H9 (cell line): ENCODE measurements around the gene TRAF7. TPM values are rescaled to one million over a fixed set of nuclear protein-coding genes. Genes with fewer than 3 reads are reported as not detected.
"Not testable (repeated sequence)": the region's sequence is repeated elsewhere in the genome, so short reads cannot be mapped to it uniquely, and the experiment has no call there.

Experiments
- DNase-seq: peaks from one replicate; pipeline ENCODE4 v3.0.0-alpha.2; 2017
- H2AFZ ChIP-seq: one replicate; pipeline ENCODE4 v1.6.1; 2013; ENCODE audit warnings: mild to moderate bottlenecking, low read length, control low read depth, moderate library complexity
- H2AK5ac ChIP-seq: 2 replicates; pipeline ENCODE4 v1.6.1; 2013; ENCODE audit warnings: low read length, control low read depth, mixed read lengths; ENCODE audit not compliant: insufficient read length
- H2BK120ac ChIP-seq: one replicate; pipeline ENCODE4 v1.6.1; 2013; ENCODE audit warnings: low read depth, mild to moderate bottlenecking, low read length, control low read depth, inconsistent platforms; ENCODE audit not compliant: poor library complexity, severe bottlenecking
- H2BK12ac ChIP-seq: 2 replicates; pipeline ENCODE4 v1.6.1; 2013; ENCODE audit warnings: low read length, control low read depth, mixed read lengths, low read depth; ENCODE audit not compliant: insufficient read length
- H2BK15ac ChIP-seq: 2 replicates; pipeline ENCODE4 v1.6.1; 2013; ENCODE audit warnings: low read depth, low read length, control low read depth
- H2BK20ac ChIP-seq: one replicate; pipeline ENCODE4 v1.6.1; 2013; ENCODE audit warnings: low read depth, mild to moderate bottlenecking, low read length, control low read depth, inconsistent platforms; ENCODE audit not compliant: poor library complexity, severe bottlenecking
- H2BK5ac ChIP-seq: 2 replicates; pipeline ENCODE4 v1.6.1; 2013; ENCODE audit warnings: low read length, control low read depth, mixed read lengths; ENCODE audit not compliant: insufficient read length
- H3K14ac ChIP-seq: 2 replicates; pipeline ENCODE4 v1.6.1; 2013; ENCODE audit warnings: low read length, control low read depth; ENCODE audit not compliant: insufficient read depth
- H3K18ac ChIP-seq: 2 replicates; pipeline ENCODE4 v1.6.1; 2013; ENCODE audit warnings: low read depth, mild to moderate bottlenecking, mixed read lengths, low read length, control low read depth; ENCODE audit not compliant: insufficient read length
- H3K23ac ChIP-seq: 2 replicates; pipeline ENCODE4 v1.6.1; 2013; ENCODE audit warnings: low read length, control low read depth, mixed read lengths, low read depth; ENCODE audit not compliant: insufficient read length
- H3K23me2 ChIP-seq: 2 replicates; pipeline ENCODE4 v1.6.1; 2013; ENCODE audit warnings: low read depth, mild to moderate bottlenecking, mixed read lengths, low read length, control low read depth; ENCODE audit not compliant: insufficient read length, poor library complexity, severe bottlenecking
- H3K27ac ChIP-seq: 2 replicates; pipeline ENCODE4 v1.5.1; 2013; ENCODE audit warnings: low read length, control low read depth, mixed read lengths, low read depth; ENCODE audit not compliant: insufficient read length
- H3K27me3 ChIP-seq: 2 replicates; pipeline ENCODE4 v1.6.1; 2013; ENCODE audit warnings: low read length, control low read depth, inconsistent platforms; ENCODE audit not compliant: insufficient read depth
- H3K4ac ChIP-seq: 2 replicates; pipeline ENCODE4 v1.6.1; 2013; ENCODE audit warnings: low read depth, mild to moderate bottlenecking, control low read depth, inconsistent platforms, low read length, moderate library complexity
- H3K4me1 ChIP-seq: 2 replicates; pipeline ENCODE4 v1.6.1; 2013; ENCODE audit warnings: low read length, control low read depth, inconsistent platforms; ENCODE audit not compliant: insufficient read depth
- H3K4me2 ChIP-seq: 2 replicates; pipeline ENCODE4 v1.6.1; 2013; ENCODE audit warnings: low read length, control low read depth, mixed read lengths; ENCODE audit not compliant: insufficient read length, insufficient read depth
- H3K56ac ChIP-seq: 2 replicates; pipeline ENCODE4 v1.6.1; 2013; ENCODE audit warnings: low read depth, mild to moderate bottlenecking, mixed read lengths, low read length, control low read depth; ENCODE audit not compliant: insufficient read length
- H3K79me1 ChIP-seq: 2 replicates; pipeline ENCODE4 v1.6.1; 2013; ENCODE audit warnings: low read depth, mild to moderate bottlenecking, moderate library complexity, low read length, control low read depth, inconsistent platforms; ENCODE audit not compliant: insufficient read depth, poor library complexity, severe bottlenecking
- H3K79me2 ChIP-seq: 2 replicates; pipeline ENCODE4 v1.6.1; 2013; ENCODE audit warnings: low read length, control low read depth, inconsistent platforms; ENCODE audit not compliant: insufficient read depth
- H3K9ac ChIP-seq: 2 replicates; pipeline ENCODE4 v1.6.1; 2013; ENCODE audit warnings: low read length, control low read depth, mixed read lengths; ENCODE audit not compliant: insufficient read length; ENCODE audit errors: extremely low read depth
- H3K9me3 ChIP-seq: one replicate; pipeline ENCODE4 v1.6.1; 2013; ENCODE audit warnings: low read depth, low read length, inconsistent platforms; ENCODE audit not compliant: control insufficient read depth
- H3T11ph ChIP-seq: one replicate; pipeline ENCODE4 v1.6.1; 2013; ENCODE audit warnings: mild to moderate bottlenecking, low read length, control low read depth, inconsistent platforms
- H4K20me1 ChIP-seq: one replicate; pipeline ENCODE4 v1.6.1; 2013; ENCODE audit not compliant: control insufficient read depth, insufficient read length, insufficient read depth
- H4K5ac ChIP-seq: 2 replicates; pipeline ENCODE4 v1.6.1; 2013; ENCODE audit warnings: low read depth, mild to moderate bottlenecking, mixed read lengths, low read length, control low read depth; ENCODE audit not compliant: insufficient read length
- H4K8ac ChIP-seq: replicated peaks from 2 replicates; pipeline ENCODE4 v1.6.1; 2013; ENCODE audit warnings: low read length, control low read depth, mixed read lengths, low read depth; ENCODE audit not compliant: insufficient read length
- H4K91ac ChIP-seq: 2 replicates; pipeline ENCODE4 v1.6.1; 2013; ENCODE audit warnings: low read depth, mild to moderate bottlenecking, moderate library complexity, mixed read lengths, low read length, control low read depth; ENCODE audit not compliant: insufficient read length
- H3K27ac Mint-ChIP-seq, 3 experiments: 2 replicates in 2 of 3; 3 replicates in 1 of 3; pipeline ENCODE4 v1.8.0; 2020 to 2021; ENCODE audit warnings: mixed read lengths in 3 of 3, mild to moderate bottlenecking in 1 of 3, moderate library complexity in 1 of 3
- H3K27me3 Mint-ChIP-seq: 2 replicates; pipeline ENCODE4 v1.8.0; 2021; ENCODE audit warnings: low read depth, mild to moderate bottlenecking, moderate library complexity, mixed read lengths
- H3K36me3 Mint-ChIP-seq, 3 experiments: 2 replicates in 2 of 3; 3 replicates in 1 of 3; pipeline ENCODE4 v1.8.0; 2020 to 2021; ENCODE audit warnings: low read depth in 3 of 3, mixed read lengths in 3 of 3; ENCODE audit not compliant: insufficient read depth in 1 of 3
- H3K4me1 Mint-ChIP-seq, 2 experiments: 2 replicates each; pipeline ENCODE4 v1.8.0; 2020; ENCODE audit warnings: mixed read lengths in 2 of 2
- H3K4me3 Mint-ChIP-seq, 2 experiments: 2 replicates in 1 of 2; 3 replicates in 1 of 2; pipeline ENCODE4 v1.8.0; 2020 to 2021; ENCODE audit warnings: mild to moderate bottlenecking in 2 of 2, mixed read lengths in 2 of 2, moderate library complexity in 1 of 2
- H3K9me3 Mint-ChIP-seq, 2 experiments: 2 replicates in 1 of 2; 3 replicates in 1 of 2; pipeline ENCODE4 v1.8.0; 2020; ENCODE audit warnings: mild to moderate bottlenecking in 2 of 2, mixed read lengths in 2 of 2, moderate library complexity in 1 of 2
- WGBS: extraction: QIAGEN DNeasy Blood & Tissue Kit; methylation state at CpG from one replicate; pipeline ENCODE4 v1.1.7; 2013; ENCODE audit warnings: missing lambda C conversion rate, low lambda C conversion rate, mixed read lengths; ENCODE audit not compliant: insufficient read length; ENCODE audit errors: extremely low coverage; 5-methylcytosine and 5-hydroxymethylcytosine counted together
- total RNA-seq: library from RNA; stranded (reverse); gene quantifications from 2 replicates; pipeline ENCODE4 v1.2.1, GENCODE V29; 2021

Gene TRAF7
- total RNA-seq, 1 experiment from 2014 or later, result 108 TPM

- H2BK20ac ChIP-seq, H2AFZ ChIP-seq, H3K4me1 ChIP-seq, H3K27ac ChIP-seq, H4K8ac ChIP-seq, H3K79me1 ChIP-seq, H4K20me1 ChIP-seq, H3K9me3 Mint-ChIP-seq, H3K4ac ChIP-seq, H3K23me2 ChIP-seq, H3K9me3 ChIP-seq, H2BK15ac ChIP-seq, H3K56ac ChIP-seq, H3K36me3 Mint-ChIP-seq, H2AK5ac ChIP-seq, H3K27me3 Mint-ChIP-seq, H3K79me2 ChIP-seq, H2BK12ac ChIP-seq, H4K5ac ChIP-seq, H3K27me3 ChIP-seq, H2BK5ac ChIP-seq, H4K91ac ChIP-seq, H3K23ac ChIP-seq, H3T11ph ChIP-seq, H3K4me2 ChIP-seq, H2BK120ac ChIP-seq: not testable (repeated sequence)
- H3K18ac ChIP-seq, result peak overlapping the region; percentile 64
- WGBS, result no CpG with 5 or more reads among the region's 37 CpGs
- peak overlapping the region; percentile 77 to 95 (median 89); a peak in 6 of 7 replicates for H3K27ac Mint-ChIP-seq
- DNase-seq, result peak; percentile 67
- H3K9ac ChIP-seq, result peak overlapping the region; percentile 22
- peaks cover 20 to 25% of the 10 kb centered on the region in 2 experiments for H3K4me1 Mint-ChIP-seq
- H3K14ac ChIP-seq, result peak overlapping the region; percentile 70; the same call in 1 of the 2 replicates
- H3K4me3 Mint-ChIP-seq, result peak overlapping the region; percentile 35 to 69; a peak in 4 of 5 replicates
Observed at GRCh38 chr16:2124694-2125444, 30.7 kb upstream of the TRAF7 start.

- not testable (repeated sequence) for H3K36me3 Mint-ChIP-seq, H3K18ac ChIP-seq, H3K14ac ChIP-seq, H3K56ac ChIP-seq, H4K5ac ChIP-seq, H3K27me3 Mint-ChIP-seq, H4K91ac ChIP-seq, H3K4me2 ChIP-seq, H2BK120ac ChIP-seq, H3K79me1 ChIP-seq, H4K8ac ChIP-seq, H3K9me3 ChIP-seq, H2BK20ac ChIP-seq, H3K79me2 ChIP-seq, H3K9me3 Mint-ChIP-seq, H2AFZ ChIP-seq, H2BK15ac ChIP-seq, H3K4ac ChIP-seq, H3K23me2 ChIP-seq, H2BK12ac ChIP-seq, H3K27me3 ChIP-seq, H3K9ac ChIP-seq, H3K23ac ChIP-seq, H2BK5ac ChIP-seq, H4K20me1 ChIP-seq, DNase-seq, H3K27ac ChIP-seq, H3K4me1 ChIP-seq, H3T11ph ChIP-seq, H2AK5ac ChIP-seq
- H3K27ac Mint-ChIP-seq, result peak overlapping the region; percentile 77 to 95 (median 89); a peak in 5 of 7 replicates
- H3K4me3 Mint-ChIP-seq, result peak overlapping the region in 1 of 2 experiments; percentile 69; a peak in 3 of 5 replicates
- WGBS, result no CpG with 5 or more reads among the region's 11 CpGs
- peaks cover 20 to 25% of the 10 kb centered on the region in 2 experiments for H3K4me1 Mint-ChIP-seq
Observed at GRCh38 chr16:2125609-2126008, 30.0 kb upstream of the TRAF7 start.
